GM12892 (cell line): Measurements from ENCODE around the gene CTDP1.

Experiments used
- POLR2A ChIP-seq: IDR thresholded peaks from 2 replicates; pipeline ENCODE4 v1.6.1; 2011; ENCODE audit warnings: low read depth, low read length, control low read depth
- POLR2AphosphoS5 ChIP-seq: IDR thresholded peaks from 2 replicates; pipeline ENCODE4 v1.6.1; 2011; ENCODE audit warnings: low read depth, low read length, control low read depth
- TAF1 ChIP-seq: IDR thresholded peaks from 2 replicates; pipeline ENCODE4 v1.6.1; 2011; ENCODE audit warnings: low read depth, mild to moderate bottlenecking, control low read depth, low read length, borderline replicate concordance

DNA sequence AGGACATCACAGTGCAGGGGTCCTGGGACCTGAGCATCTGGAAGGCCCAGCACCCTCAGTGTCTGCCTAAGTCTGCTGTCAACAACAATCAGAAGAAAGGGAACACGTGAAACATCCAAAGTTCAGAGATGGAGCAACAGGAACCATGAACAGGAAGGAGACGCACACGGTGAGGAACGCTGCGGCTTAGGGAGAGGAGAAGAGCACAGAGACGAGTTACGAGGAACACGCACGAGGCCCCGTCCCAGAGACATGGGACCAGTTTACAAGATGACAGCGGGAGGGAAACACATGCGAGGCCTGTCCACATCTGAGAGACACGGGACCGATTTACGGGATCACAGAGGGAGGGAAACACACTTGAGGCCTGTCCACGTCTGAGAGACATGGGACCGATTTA lies 115.2 kb downstream of the CTDP1 start:
- TF ChIP-seq TAF1 (no peak), POLR2A (no peak), POLR2AphosphoS5 (no peak)
